B cell (primary cell): ENCODE data around the gene NMNAT2.

ENCODE experiments used
- EZH2 ChIP-seq: IDR thresholded peaks from 2 replicates; pipeline ENCODE4 v1.6.1; 2012; ENCODE audit warnings: borderline replicate concordance, low read depth, mild to moderate bottlenecking, moderate library complexity, low read length; ENCODE audit not compliant: insufficient read depth, poor library complexity, severe bottlenecking
- TF ChIP-seq, protein P1 (sequence below): fragments of 200-600 bp; IDR thresholded peaks from one replicate; pipeline ENCODE4 v1.8.0; 2022; ENCODE audit warnings: antibody characterized with exemption, mild to moderate bottlenecking

- TF ChIP-seq, protein P1, sequence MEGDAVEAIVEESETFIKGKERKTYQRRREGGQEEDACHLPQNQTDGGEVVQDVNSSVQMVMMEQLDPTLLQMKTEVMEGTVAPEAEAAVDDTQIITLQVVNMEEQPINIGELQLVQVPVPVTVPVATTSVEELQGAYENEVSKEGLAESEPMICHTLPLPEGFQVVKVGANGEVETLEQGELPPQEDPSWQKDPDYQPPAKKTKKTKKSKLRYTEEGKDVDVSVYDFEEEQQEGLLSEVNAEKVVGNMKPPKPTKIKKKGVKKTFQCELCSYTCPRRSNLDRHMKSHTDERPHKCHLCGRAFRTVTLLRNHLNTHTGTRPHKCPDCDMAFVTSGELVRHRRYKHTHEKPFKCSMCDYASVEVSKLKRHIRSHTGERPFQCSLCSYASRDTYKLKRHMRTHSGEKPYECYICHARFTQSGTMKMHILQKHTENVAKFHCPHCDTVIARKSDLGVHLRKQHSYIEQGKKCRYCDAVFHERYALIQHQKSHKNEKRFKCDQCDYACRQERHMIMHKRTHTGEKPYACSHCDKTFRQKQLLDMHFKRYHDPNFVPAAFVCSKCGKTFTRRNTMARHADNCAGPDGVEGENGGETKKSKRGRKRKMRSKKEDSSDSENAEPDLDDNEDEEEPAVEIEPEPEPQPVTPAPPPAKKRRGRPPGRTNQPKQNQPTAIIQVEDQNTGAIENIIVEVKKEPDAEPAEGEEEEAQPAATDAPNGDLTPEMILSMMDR = no peak
- no peak for TF ChIP-seq EZH2
Observed at GRCh38 chr1:183319606-183320005, 98.6 kb downstream of the NMNAT2 start.
